GM21786 (cell line): Measurements from ENCODE around the gene PSMD5.

ENCODE experiments used
- ATAC-seq: cut with Tn5 transposase; IDR thresholded peaks from one replicate; pipeline ENCODE4 v1.9.1; 2021; ENCODE audit not compliant: unreplicated experiment

Gene PSMD5

GRCh38 chr9:120842685-120843485 lies at the start of gene PSMD5:
Gene PSMD5, minus strand, starts transcription at chr9:120842922. Its CDS starts 13 bp downstream, at chr9:120842909.
- ATAC-seq = peak; percentile 100

DNA sequence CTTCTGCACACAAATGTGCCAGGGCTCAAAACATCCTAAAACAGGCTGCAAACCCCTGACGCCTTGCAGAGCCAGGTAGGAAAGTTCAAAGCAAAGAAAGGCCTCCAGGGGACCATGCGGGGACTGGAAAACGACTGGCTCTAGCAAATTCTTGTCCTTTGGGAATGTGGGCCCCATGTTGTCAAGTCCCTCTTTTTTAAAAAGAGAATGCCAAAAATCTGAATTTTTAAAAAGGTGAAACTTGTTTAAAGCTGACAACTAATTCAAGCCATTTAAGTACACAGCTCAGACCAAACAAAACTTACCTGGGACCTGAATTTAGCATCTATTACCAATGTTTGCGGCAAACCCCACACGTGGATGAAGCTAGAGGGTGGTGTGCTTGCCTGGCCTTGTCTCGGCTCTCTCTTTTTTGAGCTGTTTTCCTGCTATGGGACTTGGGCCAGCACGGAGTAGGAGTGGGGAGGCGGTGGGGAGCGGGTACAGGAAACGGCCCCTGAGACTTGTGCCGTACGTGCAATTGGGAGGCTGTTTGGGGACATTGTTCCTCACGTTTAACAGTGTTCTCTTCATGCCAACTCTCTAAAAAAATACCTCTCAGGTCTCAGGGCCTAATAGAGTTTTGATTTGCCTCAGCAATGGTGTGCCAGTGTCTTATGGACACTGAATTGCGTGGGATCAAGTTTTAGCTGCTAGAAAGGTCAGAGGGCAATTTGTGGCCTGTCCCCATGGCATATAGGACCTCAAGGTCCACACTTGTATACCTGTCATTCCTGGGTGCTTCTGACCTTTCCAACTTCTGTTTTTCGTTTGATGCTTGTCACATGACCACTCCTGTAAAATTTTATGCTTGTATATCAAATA lies 49.4 kb upstream of the PSMD5 start:
- peak; percentile 34 for ATAC-seq

- no peak for ATAC-seq
These were observed 48.6 kb upstream of the PSMD5 start for GRCh38 chr9:120891245-120891883.

DNA sequence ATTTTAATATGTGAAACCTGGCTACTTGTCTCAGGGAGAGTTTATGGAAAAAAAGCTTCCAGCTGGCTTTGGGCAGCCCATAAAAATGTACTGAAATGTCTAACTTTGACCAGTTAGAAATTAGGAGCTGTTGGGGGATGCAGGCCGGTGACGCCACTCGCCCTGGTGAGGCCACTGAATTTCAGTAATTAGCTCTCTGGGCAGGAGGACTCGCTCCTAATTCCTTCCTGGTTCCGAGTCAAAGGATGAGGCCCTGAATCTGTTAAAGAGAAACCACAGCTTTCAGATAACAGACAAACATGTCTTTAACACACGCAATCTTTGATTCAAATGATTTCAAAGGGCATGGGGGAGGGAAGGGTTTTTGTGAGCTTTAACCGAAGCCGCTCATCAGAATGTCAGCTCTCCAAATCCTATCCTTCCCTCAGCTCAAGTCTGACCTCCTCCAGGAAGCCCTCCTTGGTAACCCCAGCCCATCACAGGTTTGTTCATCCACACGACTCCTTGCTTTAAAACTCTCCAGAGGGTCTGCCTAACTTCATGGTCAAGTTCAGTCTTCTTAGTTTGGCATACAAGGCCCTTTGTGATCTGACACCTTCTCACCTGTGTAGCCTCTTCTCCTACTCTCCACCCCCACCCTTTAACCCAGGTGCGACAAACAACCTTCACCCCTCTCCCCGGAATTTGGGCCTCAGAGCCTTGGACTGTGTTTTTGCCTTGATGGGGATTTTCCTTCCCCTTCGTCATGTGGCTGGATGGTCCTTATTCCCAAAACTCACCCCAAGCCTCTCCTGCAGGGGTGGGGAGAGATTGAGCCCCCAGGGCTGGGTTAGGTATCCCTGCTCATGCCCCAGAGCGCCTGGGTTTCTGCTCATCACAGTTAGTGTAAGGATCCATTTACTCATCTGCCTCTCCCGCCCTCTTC lies 47.9 kb upstream of the PSMD5 start:
- ATAC-seq = no peak

DNA sequence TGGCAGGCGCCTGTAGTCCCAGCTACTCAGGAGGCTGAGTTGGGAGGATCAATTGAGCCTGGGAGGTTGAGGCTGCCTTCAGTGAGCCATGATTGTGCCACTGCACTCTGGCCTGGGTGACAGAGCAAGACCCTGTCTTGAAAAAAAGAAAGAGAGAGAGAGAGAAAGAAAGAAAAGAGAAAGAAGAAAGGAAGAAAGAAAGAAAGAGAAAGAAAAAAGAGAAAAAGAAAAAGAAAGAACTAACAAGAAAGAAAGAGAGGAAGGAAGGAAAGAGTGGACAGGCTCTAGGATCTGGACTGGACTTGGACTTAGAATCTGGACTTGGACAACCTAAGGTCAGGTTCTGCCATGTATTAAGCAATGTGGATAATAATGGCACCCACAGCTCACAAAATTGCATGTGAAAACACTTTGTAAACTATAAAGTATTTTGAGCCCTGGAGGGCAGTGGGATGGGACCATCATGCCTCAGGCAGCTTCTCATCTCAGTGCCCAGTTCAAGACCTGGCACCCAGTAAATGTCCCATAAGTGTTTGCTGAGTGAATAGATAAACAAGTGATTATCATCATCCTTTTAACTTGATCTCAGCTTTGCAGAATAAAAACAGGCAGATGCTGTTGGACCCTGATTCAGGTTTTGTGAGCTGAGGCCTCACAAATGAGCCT lies 47.0 kb upstream of the PSMD5 start:
- no peak for ATAC-seq

DNA sequence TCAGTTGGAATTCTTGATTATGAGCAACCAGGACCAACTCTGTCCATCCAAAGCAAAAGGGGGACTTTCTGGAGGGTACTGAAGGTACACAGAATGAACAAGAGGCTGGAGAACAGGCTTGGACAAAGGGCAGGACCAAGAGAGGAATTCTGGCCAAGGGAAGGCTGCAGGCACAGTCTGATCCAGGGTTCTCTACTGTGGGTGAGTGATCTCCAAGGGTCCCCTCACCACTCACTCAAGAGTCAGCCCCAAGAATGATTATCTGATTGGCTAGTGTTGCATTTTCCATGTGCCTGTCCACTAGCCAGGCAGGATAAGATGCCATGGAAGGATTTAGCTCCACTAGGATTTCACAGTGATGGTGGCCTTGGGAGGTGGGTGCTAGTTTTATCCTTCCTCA lies 45.9 kb upstream of the PSMD5 start:
- ATAC-seq = no peak

- no peak for ATAC-seq
These were observed 43.8 kb upstream of the PSMD5 start for GRCh38 chr9:120886490-120886967.

DNA sequence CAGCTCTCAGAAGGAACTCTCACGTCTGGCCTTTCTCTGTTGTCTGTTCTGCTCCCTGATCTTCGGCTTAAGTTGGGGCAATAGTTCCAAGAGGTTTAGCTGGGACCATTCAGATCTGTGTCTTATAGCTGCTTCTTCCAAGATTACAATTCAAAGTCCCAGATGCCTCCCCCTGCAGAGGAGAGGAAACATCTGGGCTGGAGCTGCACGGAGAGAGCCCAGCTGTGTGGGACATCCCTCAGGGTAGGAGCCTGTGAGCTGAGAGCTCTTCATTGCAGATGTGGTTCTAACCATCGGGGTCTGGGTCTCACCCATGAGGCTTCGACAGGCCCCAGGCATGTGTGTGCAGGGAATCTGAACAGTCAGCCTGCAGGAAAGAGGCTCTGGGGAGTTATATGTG lies 43.2 kb upstream of the PSMD5 start:
- no peak for ATAC-seq

- no peak for ATAC-seq
These were observed 42.7 kb upstream of the PSMD5 start for GRCh38 chr9:120885457-120885856.

DNA sequence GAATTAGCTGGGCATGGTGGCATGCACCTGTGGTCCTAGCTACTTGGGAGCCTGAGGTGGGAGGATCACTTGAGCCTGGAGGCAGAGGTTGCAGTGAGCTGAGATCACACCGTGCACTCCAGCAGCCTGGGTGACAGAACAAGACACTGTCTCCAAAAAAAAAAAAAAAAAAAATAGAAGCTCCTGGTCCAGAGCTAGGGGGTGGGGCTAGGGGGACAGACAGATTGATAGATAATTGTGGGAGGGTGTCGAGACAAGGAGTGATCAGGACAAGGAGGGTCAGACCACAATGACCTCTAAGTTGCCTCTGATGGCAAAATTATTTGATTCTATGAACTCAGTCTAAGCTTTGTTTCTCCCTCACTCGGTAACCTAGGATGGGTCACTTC lies 40.9 kb upstream of the PSMD5 start:
- no peak for ATAC-seq

GRCh38 chr9:120882935-120883607 lies 40.3 kb upstream of the PSMD5 start:
- no peak for ATAC-seq

GRCh38 chr9:120879446-120879845 lies 36.7 kb upstream of the PSMD5 start:
- no peak for ATAC-seq

GRCh38 chr9:120878188-120879130 lies 35.7 kb upstream of the PSMD5 start:
- ATAC-seq = no peak

- no peak for ATAC-seq
These were observed 34.7 kb upstream of the PSMD5 start for GRCh38 chr9:120877276-120878034.

DNA sequence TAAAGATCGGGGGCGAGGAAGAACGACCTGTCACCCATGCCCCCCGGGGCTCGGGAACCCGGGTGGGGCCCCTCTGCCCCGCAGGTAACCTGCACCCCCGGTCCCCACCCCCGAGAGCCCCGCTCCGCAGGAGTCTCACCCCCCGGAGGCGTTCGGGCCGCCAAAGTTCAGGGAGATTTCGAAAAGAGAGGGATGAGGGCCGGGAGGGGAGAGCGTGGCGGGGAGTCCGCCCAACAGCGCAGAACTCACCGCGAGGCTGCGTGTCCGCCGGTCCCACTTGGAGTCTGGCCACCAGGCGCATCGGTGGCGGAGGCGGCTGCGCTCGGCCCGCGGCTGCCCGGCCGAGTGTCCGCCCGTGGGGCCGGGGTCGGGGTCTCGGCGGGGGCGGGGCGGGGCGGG lies 34.1 kb upstream of the PSMD5 start, which contains the start of gene PHF19:
Gene PHF19, minus strand, starts transcription at position 347 of the 399 bp plus-strand sequence. CDS start 2,447 bp downstream, outside the sequence.
- ATAC-seq = no peak

DNA sequence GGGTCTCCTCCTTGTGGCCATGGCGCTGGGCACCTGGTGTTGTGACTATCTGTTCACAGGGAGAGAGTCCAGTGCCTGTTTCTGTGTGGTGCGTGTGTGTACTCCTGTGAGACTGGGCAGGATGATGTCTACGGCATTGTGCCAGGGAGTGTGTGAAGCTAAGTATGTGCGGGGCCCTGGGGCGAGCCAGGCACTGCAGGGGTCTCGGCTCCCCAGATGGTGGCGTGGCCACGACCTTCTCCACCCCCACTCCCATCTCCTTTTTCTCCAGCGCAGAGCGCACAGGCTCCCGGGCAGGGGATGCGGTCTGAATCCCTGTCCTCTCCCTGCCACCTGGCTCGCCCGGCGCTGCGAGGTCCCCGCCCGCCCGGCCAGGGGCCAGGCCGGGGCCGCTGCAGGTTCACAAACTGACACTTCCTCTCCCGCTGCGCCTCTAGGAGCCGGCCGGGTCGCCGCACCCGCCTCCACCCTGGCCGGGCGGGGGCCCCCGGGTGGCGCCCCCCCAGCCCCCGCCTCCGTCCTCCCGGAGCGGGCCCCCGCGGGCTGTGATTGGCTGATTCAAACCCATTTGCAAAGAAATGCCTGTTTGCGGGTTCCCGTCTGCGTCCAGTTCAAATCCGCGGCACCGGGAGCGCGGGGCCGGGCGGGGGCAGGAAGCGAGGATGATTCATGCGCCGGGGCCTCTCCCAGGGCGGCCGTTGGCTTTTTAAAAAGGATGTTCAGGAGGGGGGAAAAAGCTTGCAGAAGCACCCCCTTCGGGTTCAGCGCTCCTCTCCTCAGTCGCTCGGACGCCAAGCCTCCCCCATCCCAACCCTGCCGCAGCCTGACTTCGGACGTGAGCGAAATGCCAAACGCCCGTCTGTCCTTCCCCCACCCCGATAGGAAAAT lies 33.5 kb upstream of the PSMD5 start:
- ATAC-seq = peak; percentile 53

DNA sequence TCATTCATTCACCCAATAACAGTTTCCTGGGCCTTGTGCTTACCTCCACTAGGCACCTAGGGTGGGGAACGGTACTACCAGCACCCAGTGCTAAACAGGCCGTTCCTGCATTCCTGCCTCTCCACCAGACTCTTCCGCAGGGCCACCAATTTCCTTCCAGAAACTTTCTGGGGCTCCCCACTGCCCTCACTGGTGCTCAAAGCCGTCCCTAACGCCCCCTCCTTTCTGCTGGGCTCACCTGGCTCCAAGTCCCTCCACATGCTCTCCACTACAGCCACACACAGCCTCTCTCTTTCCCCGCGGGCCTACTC lies 32.9 kb upstream of the PSMD5 start:
- ATAC-seq = no peak
